NCI-H510A (cell line): ENCODE data around the gene PP2D1.
A peak's percentile ranks its signal among the peaks of the same experiment; 100 is the strongest.
"Not testable (repeated sequence)": the region's sequence is repeated elsewhere in the genome, so short reads cannot be mapped to it uniquely, and the experiment has no call there.

Experiments
- DNase-seq: peaks from one replicate; lab custom pipeline; 2025; lab: John Stamatoyannopoulos, UW

The PP2D1 gene

DNA sequence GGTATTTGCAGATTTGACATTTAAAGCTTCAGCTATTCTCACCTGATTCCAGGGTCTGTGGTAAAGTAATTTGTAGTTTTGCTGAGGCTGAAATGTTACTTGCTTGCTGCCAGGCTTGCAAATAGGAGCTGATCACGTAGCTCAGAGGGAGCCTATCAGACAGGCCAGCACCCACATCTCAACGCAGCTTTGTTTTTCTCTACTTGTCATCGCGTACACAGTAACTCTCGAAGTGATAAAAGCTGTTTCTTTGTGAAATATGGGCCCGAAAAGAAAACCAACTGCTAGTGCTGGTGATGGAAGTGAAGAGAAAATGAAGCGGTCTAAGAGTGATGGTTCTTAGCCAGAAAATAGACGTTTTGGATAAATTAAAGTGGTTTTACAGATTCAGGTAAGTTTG lies 41.7 kb downstream of the PP2D1 start:
- no peak for DNase-seq

DNA sequence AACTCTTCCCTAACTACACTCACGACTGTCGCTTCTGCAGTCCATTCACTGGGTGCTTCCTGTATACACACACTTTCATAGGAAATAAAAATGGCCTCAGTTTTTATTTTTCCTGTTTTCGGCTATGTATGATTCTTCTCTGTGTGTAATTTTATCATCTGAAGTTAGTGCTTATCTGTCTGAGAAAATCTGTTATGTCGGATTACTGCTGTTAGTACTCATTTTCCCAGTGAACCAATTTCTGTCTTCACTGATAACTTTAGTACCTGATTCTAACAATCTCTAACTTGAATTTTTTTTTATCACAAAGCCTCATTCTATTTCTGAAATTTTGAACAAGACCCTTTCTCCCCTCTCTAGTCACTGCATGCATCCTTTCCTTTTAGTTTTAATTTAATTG lies 44.3 kb downstream of the PP2D1 start:
- DNase-seq: no peak

DNA sequence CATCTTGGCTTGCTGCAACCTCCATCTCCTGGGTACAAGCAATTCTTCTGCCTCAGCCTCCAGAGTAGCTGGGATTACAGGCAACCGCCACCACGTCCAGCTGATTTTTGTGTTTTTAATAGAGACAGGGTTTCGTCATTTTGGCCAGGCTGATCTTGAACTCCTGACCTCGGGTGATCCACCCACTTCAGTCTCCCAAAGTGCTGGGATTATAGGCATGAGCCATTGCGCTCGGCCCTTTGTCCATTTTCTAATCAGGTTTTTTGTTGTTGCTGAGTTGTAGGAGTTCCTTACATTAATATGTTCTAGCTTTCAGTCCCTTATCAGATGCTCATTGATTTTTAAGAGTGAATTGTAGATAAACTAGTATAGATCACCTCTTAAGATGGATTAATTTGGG lies 44.9 kb downstream of the PP2D1 start:
- no peak for DNase-seq

DNA sequence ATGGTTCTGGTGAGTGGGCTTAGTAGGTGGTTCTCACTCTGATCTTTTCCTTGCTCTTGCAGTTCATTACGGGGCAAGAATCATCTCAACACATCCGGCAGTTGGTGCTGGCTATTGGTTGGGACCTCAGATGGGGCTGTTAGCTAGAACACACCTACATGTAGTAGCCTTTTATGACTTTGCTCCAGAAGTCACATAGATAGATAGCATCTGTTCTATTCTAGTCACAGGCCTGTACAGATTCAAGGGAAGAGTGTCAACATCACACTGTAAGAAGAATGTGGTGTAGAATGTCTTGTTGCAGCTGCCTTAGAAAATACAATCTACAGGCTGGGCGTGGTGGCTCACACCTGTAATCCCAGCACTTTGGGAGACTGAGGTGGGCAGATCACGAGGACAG lies 50.1 kb downstream of the PP2D1 start:
- DNase-seq: no peak

DNA sequence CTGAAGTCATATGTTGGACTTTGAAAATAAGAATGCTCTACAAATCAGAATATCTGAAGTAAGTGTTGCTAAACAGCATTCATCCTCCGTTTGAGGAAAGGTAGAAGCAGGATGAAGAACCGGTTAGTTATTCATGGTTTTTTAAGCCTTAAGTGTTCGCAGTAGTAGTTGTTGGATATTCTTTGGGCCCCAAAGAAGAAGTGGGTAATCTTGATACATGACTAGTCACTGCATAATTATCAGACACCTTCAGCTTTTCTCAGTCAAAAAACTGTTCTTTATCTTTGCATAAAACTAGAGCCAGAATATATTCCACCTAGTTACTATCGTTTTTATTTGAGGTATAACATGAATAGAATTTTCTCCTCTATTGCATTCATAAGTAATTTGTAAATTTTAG lies 51.4 kb downstream of the PP2D1 start:
- no peak for DNase-seq

DNA sequence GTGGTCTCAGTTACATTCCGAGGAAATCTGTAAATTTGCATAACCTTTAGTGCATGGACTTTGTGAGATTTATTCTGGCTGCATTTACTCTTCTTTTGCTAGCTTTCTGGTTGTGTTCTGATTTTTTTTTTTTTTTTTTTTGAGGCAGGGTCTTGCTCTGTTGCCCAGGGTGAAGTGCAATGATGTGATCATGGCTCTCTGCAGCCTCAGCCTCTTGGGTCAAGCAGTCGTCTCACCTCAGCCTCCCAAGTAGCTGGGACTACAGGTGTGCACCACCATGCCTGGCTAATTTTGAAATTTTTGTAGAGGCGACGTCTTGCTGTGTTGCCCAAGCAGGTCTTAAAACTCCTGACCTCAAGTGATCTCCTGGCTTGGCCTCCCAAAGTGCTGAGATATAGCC lies 52.6 kb downstream of the PP2D1 start:
- no peak for DNase-seq

DNA sequence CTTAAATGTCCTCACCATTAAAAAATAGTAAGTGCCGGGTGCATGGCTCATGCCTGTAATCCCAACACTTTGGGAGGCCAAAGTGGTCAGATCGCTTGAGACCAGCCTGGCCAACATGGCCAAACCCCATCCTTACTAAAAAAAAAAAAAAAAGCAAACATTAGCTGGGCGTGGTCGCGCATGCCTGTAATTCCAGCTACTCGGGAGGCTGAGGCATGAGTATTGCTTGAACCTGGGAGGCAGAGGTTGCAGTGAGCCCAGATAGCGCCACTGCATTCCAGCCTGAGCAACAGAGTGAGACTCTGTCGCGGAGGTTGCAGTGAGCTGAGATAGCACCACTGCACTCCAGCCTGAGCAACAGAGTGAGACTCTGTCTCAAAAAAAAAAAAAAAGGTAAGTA lies 54.7 kb downstream of the PP2D1 start:
- not testable (repeated sequence) for DNase-seq

DNA sequence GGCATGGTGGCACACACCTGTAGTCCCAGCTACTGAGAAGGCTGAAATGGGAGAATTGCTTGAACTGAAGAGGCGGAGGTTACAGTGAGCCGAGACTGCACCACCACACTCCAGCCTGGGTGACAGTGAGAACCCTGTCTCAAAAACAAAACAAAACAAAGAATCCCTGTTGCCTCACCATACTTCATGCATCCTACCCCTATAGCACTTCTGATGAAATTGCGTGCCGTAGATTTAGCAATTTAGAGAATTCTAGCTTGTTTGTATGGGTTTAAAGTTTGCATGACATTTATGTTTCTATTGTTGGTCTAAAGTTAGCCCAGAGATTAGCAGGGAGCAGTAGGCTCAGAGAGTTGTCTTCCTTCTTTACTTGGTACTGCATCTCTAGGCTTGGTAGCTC lies 57.4 kb downstream of the PP2D1 start:
- no peak for DNase-seq

DNA sequence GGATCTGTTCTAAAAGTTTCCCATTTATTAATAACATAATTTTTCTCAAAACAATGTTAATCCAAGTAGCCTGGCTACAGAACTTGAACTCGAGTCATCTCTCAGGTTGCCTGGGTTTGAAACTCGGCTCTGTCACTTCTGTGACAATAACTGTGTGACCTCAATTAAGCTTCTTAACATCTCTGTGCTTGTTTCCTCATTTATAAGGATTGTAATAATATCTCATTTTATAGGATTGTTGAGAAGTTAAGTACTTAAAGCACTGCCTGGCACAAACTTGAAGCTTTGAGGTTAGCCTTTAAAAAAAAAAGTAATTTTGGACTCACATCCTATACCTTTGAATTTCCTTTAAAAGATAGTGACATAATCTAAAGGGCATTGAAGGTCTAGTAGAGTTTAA lies 61.7 kb downstream of the PP2D1 start:
- DNase-seq: no peak

DNA sequence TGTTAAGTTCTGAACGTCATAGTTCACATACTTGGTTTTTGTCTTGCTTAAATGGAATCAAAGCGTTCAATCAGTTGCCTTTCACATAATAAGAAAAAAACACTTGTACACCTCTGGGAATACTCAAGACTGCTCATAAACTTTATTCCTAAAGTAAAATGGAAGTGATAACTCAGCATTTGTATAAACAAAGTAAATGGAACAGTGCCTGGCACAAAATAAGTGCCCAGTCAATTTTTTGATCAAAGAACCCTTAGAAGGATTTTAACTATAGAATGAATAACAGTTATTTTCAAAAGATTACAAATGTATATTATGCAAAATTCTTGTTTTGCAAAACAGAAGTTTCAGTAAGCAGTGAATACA lies 63.9 kb downstream of the PP2D1 start:
- no peak for DNase-seq

DNA sequence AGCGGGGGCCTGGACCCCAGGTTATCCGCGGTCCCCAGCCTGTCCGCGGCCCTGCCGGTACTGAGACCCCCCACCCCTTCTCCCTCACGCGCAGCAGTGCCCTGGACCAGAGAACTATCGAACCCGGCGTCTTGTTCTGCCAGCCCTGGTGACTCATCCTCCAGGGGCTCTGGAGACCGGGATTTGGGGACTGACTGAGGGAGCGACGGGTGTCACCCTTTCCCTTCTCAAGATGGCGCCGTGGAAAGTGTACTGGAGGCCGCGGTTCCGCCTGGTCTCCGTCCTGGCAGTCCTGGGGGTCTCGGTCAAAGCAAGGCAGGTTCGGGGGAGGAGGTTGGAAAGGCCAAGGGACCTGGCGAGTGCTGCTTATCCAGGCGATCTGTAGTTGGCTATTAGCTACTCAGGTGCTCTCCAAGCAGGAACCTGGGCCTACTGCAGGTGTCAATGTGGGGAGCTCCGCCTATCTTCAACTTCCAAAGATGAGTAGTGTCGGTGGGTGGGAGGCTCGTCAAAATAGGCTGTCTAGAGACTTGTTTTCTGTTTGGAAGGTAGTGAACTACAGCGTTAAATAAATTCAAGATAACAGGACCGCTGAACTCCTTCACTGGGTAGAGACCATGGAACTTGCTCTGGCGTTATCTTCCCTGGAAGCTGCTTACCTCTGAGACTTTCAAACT lies 64.4 kb downstream of the PP2D1 start:
- DNase-seq: peak; percentile 19

DNA sequence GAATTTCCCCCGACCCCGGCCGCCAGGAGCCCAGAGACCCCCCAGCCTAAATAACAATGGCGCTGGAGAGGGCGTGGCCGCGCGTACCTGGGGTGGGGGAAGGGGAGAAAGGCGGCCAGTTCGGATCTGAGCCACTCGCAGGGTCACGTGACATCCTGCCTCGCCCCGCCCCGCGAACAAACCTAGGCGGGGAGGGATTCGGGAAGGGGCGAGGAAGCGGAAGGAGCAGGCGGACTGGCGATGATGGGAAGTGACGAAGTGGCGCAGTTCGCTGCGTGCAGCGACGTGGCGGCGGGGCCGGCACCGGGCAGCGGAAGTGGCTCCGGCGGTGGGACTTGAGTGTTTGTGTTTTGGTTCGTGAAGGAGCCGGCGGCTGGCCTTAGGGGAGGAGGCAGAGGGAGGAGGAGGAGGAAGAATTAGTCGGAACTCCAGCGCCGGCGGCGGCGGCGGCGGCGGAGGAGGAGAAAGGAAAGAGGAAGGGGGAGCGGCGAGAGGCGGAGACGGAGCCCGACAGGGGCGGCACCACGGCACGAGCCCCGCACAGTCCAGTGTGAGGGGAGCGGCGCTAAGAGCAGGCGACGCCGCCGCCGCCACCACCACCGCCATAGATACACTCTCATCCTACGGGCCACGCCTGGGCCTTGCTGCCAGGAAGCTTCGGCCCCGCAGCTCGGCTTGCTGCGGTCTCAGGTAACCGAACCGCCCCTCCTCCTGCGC lies 65.1 kb downstream of the PP2D1 start, which contains the start of gene RAB5A:
Gene RAB5A, plus strand, starts transcription at position 266 of the 717 bp plus-strand sequence. CDS start 3,802 bp downstream, outside the sequence.
- DNase-seq: peak; percentile 93

DNA sequence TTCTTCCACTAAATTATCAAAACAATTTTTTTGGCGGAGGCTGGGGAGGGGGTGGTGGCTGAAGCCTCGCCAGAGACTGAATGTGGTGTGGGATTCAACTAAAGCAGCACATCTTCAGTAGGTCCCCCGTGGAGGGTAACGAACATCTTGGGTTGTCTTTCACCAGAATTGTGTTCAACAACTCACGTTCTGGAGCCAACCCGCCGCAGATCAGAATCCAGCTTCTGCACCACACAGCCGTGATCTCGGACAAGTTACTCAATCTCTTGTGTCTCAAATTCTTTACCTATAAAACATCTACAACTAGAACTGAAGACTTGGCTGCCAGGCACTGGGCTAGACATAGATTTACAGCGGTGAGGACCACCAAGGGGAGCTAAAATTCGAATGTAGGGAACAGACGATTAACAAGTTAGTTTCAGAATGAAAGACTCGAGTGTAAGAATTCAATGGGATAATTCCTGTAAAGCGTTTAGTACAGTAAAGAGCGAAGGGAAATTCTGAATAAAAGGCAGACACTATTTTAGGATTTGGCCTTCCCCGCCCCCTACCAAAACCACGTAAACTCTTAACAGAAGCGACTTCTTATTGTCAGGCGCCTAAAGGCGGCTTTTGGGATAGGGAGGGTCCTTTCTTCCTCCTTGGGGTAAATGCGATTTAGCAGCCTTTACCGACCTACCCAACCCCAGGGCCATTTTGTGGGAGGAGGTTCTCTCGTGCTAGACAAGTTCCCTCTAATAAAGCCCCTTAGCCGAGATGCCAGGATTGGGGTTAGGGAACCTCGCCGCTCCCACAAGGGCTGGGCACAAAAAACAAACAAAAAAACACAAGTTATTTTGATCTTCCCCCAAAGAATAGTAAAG lies 65.9 kb downstream of the PP2D1 start:
- DNase-seq: no peak

DNA sequence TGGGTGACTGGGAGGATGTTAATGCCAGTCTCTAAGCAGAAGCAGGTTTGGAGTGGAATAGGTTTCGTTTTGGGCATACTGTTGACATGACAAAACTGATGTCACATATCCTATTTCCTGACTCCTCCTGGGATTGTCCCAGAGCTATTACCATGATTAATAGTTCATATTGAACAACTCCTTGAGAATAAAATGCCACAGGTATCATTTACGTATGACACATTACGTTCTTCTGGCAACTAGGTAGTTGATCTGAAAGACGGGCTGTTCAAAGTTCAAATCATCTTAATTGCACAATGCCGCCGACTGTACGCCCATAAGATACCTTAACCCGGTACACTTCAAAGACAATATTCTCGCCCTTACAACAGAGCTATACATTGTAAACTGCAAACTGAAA lies 66.5 kb downstream of the PP2D1 start:
- DNase-seq: no peak

DNA sequence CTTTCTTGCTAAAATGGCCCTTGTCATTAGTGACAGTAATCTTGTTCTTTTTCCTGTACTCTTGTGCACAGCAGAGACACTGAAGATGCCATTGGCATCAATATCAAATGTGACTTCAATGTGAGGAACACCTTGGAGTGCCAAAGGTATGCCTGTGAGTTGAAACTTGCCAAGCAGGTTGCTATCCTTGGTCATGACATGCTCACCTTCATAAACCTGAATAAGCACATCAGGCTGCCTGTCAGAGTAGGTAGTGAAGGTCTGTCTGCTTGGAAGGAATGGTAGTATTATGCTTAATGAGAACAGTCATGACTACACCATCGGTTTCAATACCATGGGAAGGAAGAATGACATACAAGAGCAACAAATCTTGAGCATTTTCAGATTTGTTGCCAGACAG lies 71.4 kb downstream of the PP2D1 start:
- no peak for DNase-seq

DNA sequence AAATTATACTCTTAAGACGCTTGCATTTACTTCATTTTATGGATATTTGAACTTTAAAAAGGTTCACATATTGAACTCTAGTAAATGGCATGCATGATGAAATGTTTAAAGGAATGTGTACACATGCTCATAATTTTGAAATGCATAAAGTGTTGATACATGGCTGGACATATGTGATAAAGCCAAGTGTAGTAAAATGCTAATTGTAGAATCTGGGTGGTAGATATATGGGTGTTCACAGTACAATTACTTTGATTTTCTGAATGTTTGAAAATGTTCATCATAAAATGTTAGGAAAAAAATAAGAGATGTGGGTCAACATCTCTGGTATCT lies 73.8 kb downstream of the PP2D1 start:
- DNase-seq: no peak

DNA sequence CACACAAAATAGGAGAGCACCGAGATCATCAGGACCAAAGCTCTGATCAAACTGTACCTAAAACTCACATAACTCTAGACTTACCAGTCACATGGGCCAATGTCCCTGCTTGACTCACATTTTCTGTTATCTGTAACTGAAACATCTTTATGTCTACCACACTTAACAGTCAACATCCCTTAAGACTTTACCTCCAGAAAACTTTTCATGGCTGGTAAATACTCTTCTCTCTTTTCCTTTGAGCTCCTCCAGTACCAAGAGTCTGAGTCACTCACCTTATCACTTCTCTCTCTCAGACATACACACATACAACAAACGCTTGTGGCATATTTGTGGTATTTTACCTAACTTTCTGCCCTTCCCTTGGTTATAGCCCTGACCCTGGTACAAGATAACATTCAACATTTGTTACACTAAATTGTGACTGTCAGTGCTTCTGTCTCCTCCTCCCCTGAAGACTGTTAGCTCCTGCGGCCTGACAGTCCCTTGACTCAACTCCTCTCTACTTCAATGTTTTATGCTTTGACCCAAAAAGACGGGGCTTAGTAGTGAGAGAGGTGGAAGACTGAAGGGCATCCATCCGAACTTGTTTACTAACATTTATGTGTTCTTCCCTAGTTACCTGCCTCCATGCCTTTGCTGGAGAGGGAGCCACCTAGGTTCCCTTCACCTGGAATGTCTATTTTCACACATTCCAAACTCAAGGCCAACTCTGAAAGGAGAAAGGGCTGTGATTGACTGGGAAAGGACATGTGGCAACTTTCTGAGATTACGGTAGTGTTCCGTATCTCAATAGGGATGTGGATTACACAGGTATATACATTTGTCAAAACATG lies 74.4 kb downstream of the PP2D1 start:
- no peak for DNase-seq
